ENCODE results near the gene PNCK.
"Not testable (repeated sequence)": the region's sequence is repeated elsewhere in the genome, so short reads cannot be mapped to it uniquely, and the experiment has no call there.

PNCK gene

GRCh38 chrX:153704631-153705402, 31.2 kb upstream of the PNCK start:
- H3K27me3 ChIP-seq (ENCODE audit: control insufficient read depth, insufficient read depth, low read length); H3K36me3 ChIP-seq (ENCODE audit: control insufficient read depth, low read depth, low read length); H3K9me3 ChIP-seq (ENCODE audit: control insufficient read depth, low read depth, low read length); H3K4me3 ChIP-seq (ENCODE audit: low read length); H3K9ac ChIP-seq (ENCODE audit: low read length); H3K4me1 ChIP-seq (ENCODE audit: control insufficient read depth, low read depth, low read length); H3K27ac ChIP-seq (ENCODE audit: low read length): not testable (repeated sequence)

- no peak overlapping the region for H3K27ac ChIP-seq (ENCODE audit: low read length)
Observed at GRCh38 chrX:153704021-153704526, 30.5 kb upstream of the PNCK start.

GRCh38 chrX:153703036-153703370, 29.4 kb upstream of the PNCK start:
- Histone ChIP-seq H3K4me1 (ENCODE audit: control insufficient read depth, low read depth, low read length) (no peaks in the 10 kb centered on the region), H3K4me3 (ENCODE audit: low read length) (no peak overlapping the region), H3K27ac (ENCODE audit: low read length) (no peak overlapping the region), H3K9ac (ENCODE audit: low read length) (no peak overlapping the region), H3K9me3 (ENCODE audit: control insufficient read depth, low read depth, low read length) (peaks cover 3% of the 10 kb centered on the region), H3K36me3 (ENCODE audit: control insufficient read depth, low read depth, low read length) (peaks cover 5% of the 10 kb centered on the region), H3K27me3 (ENCODE audit: control insufficient read depth, insufficient read depth, low read length) (no peaks in the 10 kb centered on the region)

More at GRCh38 chrX:153704021-153704526, 30.5 kb upstream of the PNCK start:
- no peak overlapping the region for H3K9ac ChIP-seq (ENCODE audit: low read length)
- no peaks in the 10 kb centered on the region for H3K4me1 ChIP-seq (ENCODE audit: control insufficient read depth, low read depth, low read length)
- H3K9me3 ChIP-seq (ENCODE audit: control insufficient read depth, low read depth, low read length): peaks cover 5% of the 10 kb centered on the region
- no peak overlapping the region for H3K4me3 ChIP-seq (ENCODE audit: low read length)
- H3K27me3 ChIP-seq (ENCODE audit: control insufficient read depth, insufficient read depth, low read length): no peaks in the 10 kb centered on the region
- peaks cover 5% of the 10 kb centered on the region for H3K36me3 ChIP-seq (ENCODE audit: control insufficient read depth, low read depth, low read length)

- H3K27me3 ChIP-seq (ENCODE audit: control insufficient read depth, insufficient read depth, low read length): no peaks in the 10 kb centered on the region
- no peak overlapping the region for H3K4me3 ChIP-seq (ENCODE audit: low read length)
- no peak overlapping the region for H3K27ac ChIP-seq (ENCODE audit: low read length)
- H3K9me3 ChIP-seq (ENCODE audit: control insufficient read depth, low read depth, low read length): no peaks in the 10 kb centered on the region
- H3K9ac ChIP-seq (ENCODE audit: low read length): no peak overlapping the region
- peaks cover 5% of the 10 kb centered on the region for H3K36me3 ChIP-seq (ENCODE audit: control insufficient read depth, low read depth, low read length)
- H3K4me1 ChIP-seq (ENCODE audit: control insufficient read depth, low read depth, low read length): no peaks in the 10 kb centered on the region
Observed at GRCh38 chrX:153702336-153703035, 28.9 kb upstream of the PNCK start.

GRCh38 chrX:153701706-153702105, 28.1 kb upstream of the PNCK start:
- Histone ChIP-seq H3K4me3 (ENCODE audit: low read length) (no peak overlapping the region), H3K27ac (ENCODE audit: low read length) (no peak overlapping the region), H3K9me3 (ENCODE audit: control insufficient read depth, low read depth, low read length) (no peaks in the 10 kb centered on the region), H3K4me1 (ENCODE audit: control insufficient read depth, low read depth, low read length) (no peaks in the 10 kb centered on the region), H3K27me3 (ENCODE audit: control insufficient read depth, insufficient read depth, low read length) (no peaks in the 10 kb centered on the region), H3K9ac (ENCODE audit: low read length) (no peak overlapping the region), H3K36me3 (ENCODE audit: control insufficient read depth, low read depth, low read length) (peaks cover 5% of the 10 kb centered on the region)

GRCh38 chrX:153700967-153701366, 27.4 kb upstream of the PNCK start:
- H3K27me3 ChIP-seq (ENCODE audit: control insufficient read depth, insufficient read depth, low read length): no peaks in the 10 kb centered on the region
- H3K27ac ChIP-seq (ENCODE audit: low read length): no peak overlapping the region
- no peak overlapping the region for H3K4me3 ChIP-seq (ENCODE audit: low read length)
- no peaks in the 10 kb centered on the region for H3K9me3 ChIP-seq (ENCODE audit: control insufficient read depth, low read depth, low read length)
- H3K9ac ChIP-seq (ENCODE audit: low read length): no peak overlapping the region
- H3K36me3 ChIP-seq (ENCODE audit: control insufficient read depth, low read depth, low read length): peaks cover 5% of the 10 kb centered on the region
- no peaks in the 10 kb centered on the region for H3K4me1 ChIP-seq (ENCODE audit: control insufficient read depth, low read depth, low read length)

GRCh38 chrX:153700376-153700945, 26.8 kb upstream of the PNCK start:
- H3K4me1 ChIP-seq (ENCODE audit: control insufficient read depth, low read depth, low read length): no peaks in the 10 kb centered on the region
- no peak overlapping the region for H3K4me3 ChIP-seq (ENCODE audit: low read length)
- no peak overlapping the region for H3K9ac ChIP-seq (ENCODE audit: low read length)
- no peaks in the 10 kb centered on the region for H3K27me3 ChIP-seq (ENCODE audit: control insufficient read depth, insufficient read depth, low read length)
- no peak overlapping the region for H3K27ac ChIP-seq (ENCODE audit: low read length)
- no peaks in the 10 kb centered on the region for H3K9me3 ChIP-seq (ENCODE audit: control insufficient read depth, low read depth, low read length)
- peaks cover 5% of the 10 kb centered on the region for H3K36me3 ChIP-seq (ENCODE audit: control insufficient read depth, low read depth, low read length)

GRCh38 chrX:153699784-153700371, 26.3 kb upstream of the PNCK start:
- not testable (repeated sequence) for H3K27me3 ChIP-seq (ENCODE audit: control insufficient read depth, insufficient read depth, low read length); H3K4me1 ChIP-seq (ENCODE audit: control insufficient read depth, low read depth, low read length); H3K4me3 ChIP-seq (ENCODE audit: low read length); H3K27ac ChIP-seq (ENCODE audit: low read length); H3K9me3 ChIP-seq (ENCODE audit: control insufficient read depth, low read depth, low read length); H3K36me3 ChIP-seq (ENCODE audit: control insufficient read depth, low read depth, low read length); H3K9ac ChIP-seq (ENCODE audit: low read length)

GRCh38 chrX:153699210-153699783, 25.7 kb upstream of the PNCK start:
- H3K27me3 ChIP-seq (ENCODE audit: control insufficient read depth, insufficient read depth, low read length); H3K9me3 ChIP-seq (ENCODE audit: control insufficient read depth, low read depth, low read length); H3K36me3 ChIP-seq (ENCODE audit: control insufficient read depth, low read depth, low read length); H3K27ac ChIP-seq (ENCODE audit: low read length); H3K4me3 ChIP-seq (ENCODE audit: low read length); H3K9ac ChIP-seq (ENCODE audit: low read length); H3K4me1 ChIP-seq (ENCODE audit: control insufficient read depth, low read depth, low read length): not testable (repeated sequence)

GRCh38 chrX:153697924-153698865, 24.6 kb upstream of the PNCK start:
- Histone ChIP-seq H3K27ac (ENCODE audit: low read length) (no peak overlapping the region), H3K27me3 (ENCODE audit: control insufficient read depth, insufficient read depth, low read length) (no peaks in the 10 kb centered on the region), H3K9ac (ENCODE audit: low read length) (no peak overlapping the region), H3K9me3 (ENCODE audit: control insufficient read depth, low read depth, low read length) (no peaks in the 10 kb centered on the region), H3K36me3 (ENCODE audit: control insufficient read depth, low read depth, low read length) (peaks cover 5% of the 10 kb centered on the region), H3K4me1 (ENCODE audit: control insufficient read depth, low read depth, low read length) (no peaks in the 10 kb centered on the region), H3K4me3 (ENCODE audit: low read length) (no peak overlapping the region)

All from iPS-18a (cell line).